Activated naive CD4-positive, alpha-beta T cell treated with anti-CD3 and anti-CD28 coated beads for 36 hours (primary cell): ENCODE data around the gene ZDHHC22. TPM values are rescaled to one million over a fixed set of nuclear protein-coding genes. Genes with fewer than 3 reads are reported as not detected.

Experiments
- CTCF ChIA-PET: fragments of 350-600 bp; sonication (Branson Sonifier 250); formaldehyde crosslinking; loops from one replicate; lab custom pipeline; 2021; ENCODE audit warnings: antibody characterized with exemption; lab: Charles Lee
- DNase-seq: peaks from one replicate; pipeline ENCODE4 v3.0.0-alpha.2; 2020
- H3K27ac Mint-ChIP-seq: one replicate; pipeline ENCODE4 v1.8.0; 2021; ENCODE audit warnings: mild to moderate bottlenecking, mixed read lengths
- H3K27me3 Mint-ChIP-seq: one replicate; pipeline ENCODE4 v1.8.0; 2021; ENCODE audit warnings: low read depth, mixed read lengths
- H3K36me3 Mint-ChIP-seq: one replicate; pipeline ENCODE4 v1.8.0; 2021; ENCODE audit warnings: low read depth, mixed read lengths
- H3K4me1 Mint-ChIP-seq: one replicate; pipeline ENCODE4 v1.8.0; 2021; ENCODE audit warnings: low read depth, mixed read lengths
- H3K4me3 Mint-ChIP-seq: one replicate; pipeline ENCODE4 v1.8.0; 2021; ENCODE audit warnings: mild to moderate bottlenecking, moderate library complexity, mixed read lengths
- H3K9me3 Mint-ChIP-seq: one replicate; pipeline ENCODE4 v1.8.0; 2021; ENCODE audit warnings: mixed read lengths
- intact Hi-C: fragments of 100-400 bp; cut with micrococcal nuclease; formaldehyde crosslinking; loops from one replicate; pipeline ENCODE4 v1.15.1; 2023
- total RNA-seq, 2 experiments: library from RNA; stranded (reverse); gene quantifications; one replicate each; pipeline ENCODE4 v1.2.3, GENCODE V29; 2021

Gene ZDHHC22
- total RNA-seq, 2 experiments from 2014 or later = not detected

- H3K4me1 Mint-ChIP-seq = peaks cover 20% of the 10 kb centered on the region
- DNase-seq = peak; percentile 60
- H3K4me3 Mint-ChIP-seq = no peak overlapping the region
- peaks cover 68% of the 10 kb centered on the region for H3K27me3 Mint-ChIP-seq
- no peaks in the 10 kb centered on the region for H3K9me3 Mint-ChIP-seq
- CTCF ChIA-PET = interaction anchor here (0.5 to 1.5 kb wide), 5 partner anchors 16 to 176 kb away, joined by 3 to 8 read pairs (median 3); no protein-coding TSS in a partner anchor
- no peak overlapping the region for H3K27ac Mint-ChIP-seq
- intact Hi-C loops = loop anchor here (1.0 kb wide), 1 partner anchor 177 kb away; no protein-coding TSS in a partner anchor
- H3K36me3 Mint-ChIP-seq = no peaks in the 10 kb centered on the region
Measured at GRCh38 chr14:77139540-77140358, 1.8 kb downstream of the ZDHHC22 start.

GRCh38 chr14:77139022-77139421, 2.6 kb downstream of the ZDHHC22 start:
- H3K27ac Mint-ChIP-seq = no peak overlapping the region
- H3K4me3 Mint-ChIP-seq = no peak overlapping the region
- peaks cover 70% of the 10 kb centered on the region for H3K27me3 Mint-ChIP-seq
- intact Hi-C loops = loop anchor here (1.0 kb wide), 1 partner anchor 177 kb away; no protein-coding TSS in a partner anchor
- peaks cover 20% of the 10 kb centered on the region for H3K4me1 Mint-ChIP-seq
- no peaks in the 10 kb centered on the region for H3K36me3 Mint-ChIP-seq
- no peak for DNase-seq
- no peaks in the 10 kb centered on the region for H3K9me3 Mint-ChIP-seq
- CTCF ChIA-PET = no interaction called here

GRCh38 chr14:77133720-77134338, 7.8 kb downstream of the ZDHHC22 start:
- Mint-ChIP-seq H3K9me3 (no peaks in the 10 kb centered on the region), H3K27me3 (peaks cover 57% of the 10 kb centered on the region), H3K27ac (no peak overlapping the region), H3K4me1 (no peaks in the 10 kb centered on the region), H3K36me3 (no peaks in the 10 kb centered on the region), H3K4me3 (no peak overlapping the region)
- CTCF ChIA-PET = interaction anchor here (0.9 to 5.6 kb wide), 8 partner anchors 9 to 258 kb away, joined by 3 to 35 read pairs (median 6); no protein-coding TSS in a partner anchor
- peak; percentile 85 for DNase-seq
- intact Hi-C loops = loop anchor here (5.0 kb wide), 1 partner anchor 73 kb away; no protein-coding TSS in a partner anchor

DNA sequence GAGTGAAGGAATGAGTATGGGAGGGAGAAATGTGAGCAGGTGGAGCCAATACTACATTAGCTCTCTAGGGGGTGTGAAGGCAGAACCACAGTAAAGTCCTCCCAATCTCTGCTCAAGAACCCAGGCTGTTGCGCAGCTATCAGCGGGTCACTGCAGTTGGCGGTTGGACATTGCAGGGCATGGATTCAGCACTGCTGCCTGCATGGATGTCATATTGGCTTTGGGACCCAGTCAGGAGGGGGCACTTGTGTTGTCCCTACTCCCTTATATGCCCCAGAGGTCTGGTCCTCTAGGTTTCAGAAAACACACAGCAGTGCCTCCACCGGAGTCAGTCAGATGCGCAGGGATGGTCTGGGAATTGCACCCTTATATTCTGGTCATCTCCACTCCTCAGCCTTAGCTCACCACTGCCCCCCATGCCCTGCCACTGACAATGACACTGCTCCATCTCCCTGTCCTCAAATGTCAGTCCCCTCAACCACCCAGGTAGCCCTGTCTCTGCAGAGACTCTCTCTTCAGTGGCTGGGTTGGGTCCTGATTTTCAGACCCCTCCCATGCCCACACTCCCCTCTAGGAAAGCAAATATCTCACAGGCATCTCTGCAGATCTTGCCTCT, 9.6 kb downstream of the ZDHHC22 start:
- intact Hi-C loops = loop anchor here (5.0 kb wide), 1 partner anchor 75 kb away; no protein-coding TSS in a partner anchor
- no peak overlapping the region for H3K27ac Mint-ChIP-seq
- CTCF ChIA-PET = interaction anchor here (1.3 kb wide), 2 partner anchors 9 to 219 kb away, joined by 3 read pairs; partner anchors contain the start of gene ZDHHC22
- H3K9me3 Mint-ChIP-seq = no peaks in the 10 kb centered on the region
- H3K36me3 Mint-ChIP-seq = no peaks in the 10 kb centered on the region
- H3K27me3 Mint-ChIP-seq = peaks cover 43% of the 10 kb centered on the region
- no peaks in the 10 kb centered on the region for H3K4me1 Mint-ChIP-seq
- H3K4me3 Mint-ChIP-seq = no peak overlapping the region
- no peak for DNase-seq

GRCh38 chr14:77131206-77131605, 10.4 kb downstream of the ZDHHC22 start:
- Mint-ChIP-seq H3K27ac (no peak overlapping the region), H3K36me3 (no peaks in the 10 kb centered on the region), H3K4me3 (no peak overlapping the region), H3K27me3 (peaks cover 40% of the 10 kb centered on the region), H3K4me1 (no peaks in the 10 kb centered on the region), H3K9me3 (no peaks in the 10 kb centered on the region)
- DNase-seq = no peak
- intact Hi-C loops = loop anchor here (5.0 kb wide), 1 partner anchor 76 kb away; no protein-coding TSS in a partner anchor
- CTCF ChIA-PET = interaction anchor here (1.3 kb wide), 2 partner anchors 10 to 218 kb away, joined by 3 read pairs; partner anchors contain the start of gene ZDHHC22

DNA sequence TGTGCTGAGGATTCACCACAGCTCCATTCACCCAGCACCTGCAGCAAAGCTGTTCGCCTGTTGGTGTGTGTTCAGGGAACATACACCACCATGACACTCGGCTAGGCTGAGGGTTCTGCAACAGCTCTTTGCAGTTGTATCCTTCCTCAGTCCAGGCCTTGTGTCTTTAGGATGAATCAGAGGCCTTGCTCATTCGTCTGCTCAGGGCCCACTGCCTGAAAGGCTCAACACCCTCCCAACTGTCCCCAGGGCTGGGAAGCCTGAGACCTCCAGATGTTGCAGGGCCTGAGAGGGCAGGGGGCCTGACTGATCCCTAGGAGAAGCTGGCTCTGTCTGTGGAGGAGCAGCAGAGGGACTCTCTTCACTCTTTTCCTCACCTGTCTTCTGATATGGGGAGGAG, 11.2 kb downstream of the ZDHHC22 start:
- peaks cover 48% of the 10 kb centered on the region for H3K27me3 Mint-ChIP-seq
- H3K36me3 Mint-ChIP-seq = no peaks in the 10 kb centered on the region
- H3K4me1 Mint-ChIP-seq = peaks cover 2% of the 10 kb centered on the region
- H3K27ac Mint-ChIP-seq = no peak overlapping the region
- DNase-seq = no peak
- no peak overlapping the region for H3K4me3 Mint-ChIP-seq
- no peaks in the 10 kb centered on the region for H3K9me3 Mint-ChIP-seq
- CTCF ChIA-PET = interaction anchor here (1.3 kb wide), 1 partner anchor 217 kb away, joined by 3 read pairs; no protein-coding TSS in a partner anchor
- intact Hi-C loops = loop anchor here (5.0 kb wide), 1 partner anchor 77 kb away; no protein-coding TSS in a partner anchor

DNA sequence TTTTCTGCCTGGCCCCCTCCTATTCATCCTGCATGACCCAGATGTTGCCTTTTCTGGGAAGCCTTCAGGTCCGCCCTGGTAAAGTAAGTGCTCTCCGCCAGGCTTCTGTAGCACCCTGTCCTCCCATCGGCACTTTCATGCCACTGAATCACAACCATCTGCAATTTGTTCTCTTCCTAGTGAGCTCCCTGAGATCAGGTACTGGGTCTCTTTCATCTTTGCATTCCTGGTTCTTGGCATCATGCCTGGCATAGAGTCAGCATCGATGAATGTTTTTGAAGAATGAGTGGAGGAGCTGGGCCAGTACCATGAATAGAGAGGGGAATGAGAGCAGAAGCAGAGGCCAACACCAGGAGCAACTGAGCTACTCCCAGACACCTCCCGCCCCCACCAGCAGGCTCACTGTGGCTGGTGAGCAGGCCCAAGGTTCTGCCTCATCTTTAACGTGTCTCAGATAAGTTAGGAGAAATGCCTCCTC, 13.1 kb downstream of the ZDHHC22 start:
- Mint-ChIP-seq H3K9me3 (no peaks in the 10 kb centered on the region), H3K27me3 (peaks cover 36% of the 10 kb centered on the region), H3K4me3 (no peak overlapping the region), H3K4me1 (peaks cover 14% of the 10 kb centered on the region), H3K27ac (no peak overlapping the region), H3K36me3 (no peaks in the 10 kb centered on the region)
- CTCF ChIA-PET = no interaction called here
- no peak for DNase-seq
- intact Hi-C loops = no loop called here

DNA sequence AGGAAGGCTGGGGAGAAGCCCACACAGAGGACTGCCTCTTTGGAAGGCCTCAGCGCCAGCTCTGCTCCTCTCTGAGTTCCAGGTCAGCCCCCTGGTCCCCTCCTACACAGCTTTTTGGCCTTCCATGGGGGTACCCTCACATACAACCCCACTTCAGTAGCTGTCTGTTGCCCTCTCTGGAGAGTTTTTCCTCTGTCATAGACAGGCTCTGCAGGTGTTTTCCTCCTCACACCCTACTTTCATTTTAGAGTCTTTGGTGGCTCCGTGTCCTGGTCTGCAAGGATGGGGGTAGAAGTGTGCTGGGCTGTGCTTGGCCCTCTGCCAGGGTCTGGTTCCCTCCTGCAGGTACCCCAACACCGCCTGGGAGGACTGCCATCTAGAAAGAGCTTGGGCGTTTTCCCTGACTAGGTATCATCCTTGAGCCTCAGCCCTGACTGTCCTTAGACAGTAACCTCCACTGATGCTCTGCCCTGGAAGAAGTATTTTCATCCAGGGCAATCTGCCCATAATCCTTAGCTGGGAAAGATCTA, 15.1 kb downstream of the ZDHHC22 start:
- Mint-ChIP-seq H3K4me1 (peaks cover 21% of the 10 kb centered on the region), H3K27ac (no peak overlapping the region), H3K36me3 (peaks cover 1% of the 10 kb centered on the region), H3K27me3 (peaks cover 17% of the 10 kb centered on the region), H3K9me3 (no peaks in the 10 kb centered on the region), H3K4me3 (no peak overlapping the region)
- intact Hi-C loops = no loop called here
- CTCF ChIA-PET = interaction anchor here (0.9 to 1.6 kb wide), 4 partner anchors 25 to 226 kb away, joined by 3 to 5 read pairs (median 3); partner anchors contain the start of gene CIPC
- DNase-seq = no peak

GRCh38 chr14:77125823-77126325, 15.7 kb downstream of the ZDHHC22 start:
- peaks cover 27% of the 10 kb centered on the region for H3K4me1 Mint-ChIP-seq

DNA sequence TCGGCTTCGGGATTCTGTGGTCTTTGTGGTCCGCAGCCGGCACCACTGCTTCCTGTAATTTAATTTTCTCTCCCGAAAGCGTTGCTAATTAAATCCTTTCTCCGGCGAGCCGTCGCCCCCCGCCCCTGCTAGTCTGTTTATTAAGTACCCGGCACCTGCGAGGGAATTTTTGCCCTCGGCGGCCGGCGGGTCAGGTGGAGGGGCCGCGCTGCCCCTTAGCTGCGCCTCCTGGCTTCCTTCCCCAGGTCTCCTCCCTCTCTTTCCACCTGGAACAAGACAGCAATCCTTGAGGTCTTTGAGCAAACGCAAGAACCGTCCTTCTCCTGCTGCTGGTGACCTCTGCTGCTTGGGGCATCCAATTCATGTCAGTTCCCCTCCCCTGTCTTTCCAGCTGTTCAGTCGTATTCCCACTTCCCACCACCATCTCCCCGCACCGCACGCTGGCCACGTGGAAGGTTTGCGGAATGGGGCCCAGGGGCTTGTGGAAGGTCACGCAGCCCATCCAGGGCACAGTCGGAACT, 16.2 kb downstream of the ZDHHC22 start:
- no peak for DNase-seq
- Mint-ChIP-seq H3K4me3 (peak overlapping the region; percentile 44), H3K36me3 (peaks cover 6% of the 10 kb centered on the region), H3K9me3 (no peaks in the 10 kb centered on the region), H3K27me3 (peaks cover 16% of the 10 kb centered on the region), H3K4me1 (peaks cover 31% of the 10 kb centered on the region), H3K27ac (no peak overlapping the region)
- CTCF ChIA-PET = interaction anchor here (1.1 to 2.1 kb wide), 4 partner anchors 12 to 225 kb away, joined by 3 to 14 read pairs (median 3); no protein-coding TSS in a partner anchor
- intact Hi-C loops = loop anchor here (1.0 kb wide), 1 partner anchor 27 kb away; the partner anchor contains the start of gene CIPC

More at GRCh38 chr14:77125823-77126325, 15.7 kb downstream of the ZDHHC22 start:
- peaks cover 3% of the 10 kb centered on the region for H3K36me3 Mint-ChIP-seq
- H3K27me3 Mint-ChIP-seq = peaks cover 16% of the 10 kb centered on the region
- peak overlapping the region; percentile 44 for H3K4me3 Mint-ChIP-seq
- no peaks in the 10 kb centered on the region for H3K9me3 Mint-ChIP-seq
- CTCF ChIA-PET = interaction anchor here (0.9 to 1.6 kb wide), 5 partner anchors 25 to 225 kb away, joined by 3 to 5 read pairs (median 3); partner anchors contain the start of gene CIPC
- H3K27ac Mint-ChIP-seq = no peak overlapping the region
- intact Hi-C loops = loop anchor here (1.0 kb wide), 1 partner anchor 28 kb away; the partner anchor contains the start of gene CIPC
- DNase-seq = no peak
